SK-N-SH treated with all-trans-retinoic acid at 6 μM for 48 hours (cell line): ENCODE results near the gene KIAA1755.

Experiments used
- ATAC-seq: fragments of 200-7000 bp; cut with Tn5 transposase; 3 replicates; pipeline ENCODE4 v1.9.1; 2020; ENCODE audit warnings: mild to moderate bottlenecking, moderate library complexity
- ARNTL ChIP-seq: fragments of 450-650 bp; formaldehyde crosslinking; IDR thresholded peaks from 2 replicates; pipeline ENCODE4 v1.5.0; 2020; ENCODE audit warnings: low read depth, mild to moderate bottlenecking, moderate library complexity, borderline replicate concordance
- CSDC2 ChIP-seq: fragments of 250-450 bp; sonication (Bioruptor Pico); IDR thresholded peaks from 2 replicates; pipeline ENCODE4 v1.5.0; 2020; ENCODE audit warnings: mild to moderate bottlenecking, moderate library complexity
- ESRRG ChIP-seq: fragments of 250-450 bp; sonication (Bioruptor Pico); IDR thresholded peaks from 2 replicates; pipeline ENCODE4 v1.6.1; 2021; ENCODE audit warnings: mild to moderate bottlenecking
- GLIS3 ChIP-seq: fragments of 250-450 bp; sonication (Bioruptor Pico); IDR thresholded peaks from 2 replicates; pipeline ENCODE4 v1.5.0; 2020; ENCODE audit warnings: mild to moderate bottlenecking, moderate library complexity
- ISL1 ChIP-seq: fragments of 250-450 bp; sonication (Bioruptor Pico); IDR thresholded peaks from 2 replicates; pipeline ENCODE4 v2.1.2; 2022; ENCODE audit warnings: mild to moderate bottlenecking, moderate library complexity
- OSR1 ChIP-seq: fragments of 250-450 bp; sonication (Bioruptor Pico); IDR thresholded peaks from 2 replicates; pipeline ENCODE4 v1.8.0; 2022; ENCODE audit warnings: moderate library complexity, mild to moderate bottlenecking, inconsistent platforms
- PPARA ChIP-seq: fragments of 250-450 bp; sonication (Bioruptor Pico); IDR thresholded peaks from 2 replicates; pipeline ENCODE4 v1.5.0; 2020; ENCODE audit warnings: mild to moderate bottlenecking, borderline replicate concordance
- RARB ChIP-seq: fragments of 250-450 bp; sonication (Bioruptor Pico); IDR thresholded peaks from 2 replicates; pipeline ENCODE4 v1.8.0; 2021; ENCODE audit warnings: mild to moderate bottlenecking, moderate library complexity
- SNAI2 ChIP-seq: fragments of 250-450 bp; sonication (Bioruptor Pico); IDR thresholded peaks from 2 replicates; pipeline ENCODE4 v1.5.0; 2020; ENCODE audit warnings: mild to moderate bottlenecking, moderate library complexity
- TCF4 ChIP-seq: fragments of 250-450 bp; sonication (Bioruptor Pico); IDR thresholded peaks from 2 replicates; pipeline ENCODE4 v1.8.0; 2021; ENCODE audit warnings: mild to moderate bottlenecking, moderate library complexity, borderline replicate concordance
- TOX ChIP-seq: fragments of 250-450 bp; sonication (Bioruptor Pico); IDR thresholded peaks from 2 replicates; pipeline ENCODE4 v1.8.0; 2021; ENCODE audit warnings: mild to moderate bottlenecking, moderate library complexity, borderline replicate concordance
- ZC3H10 ChIP-seq: fragments of 250-450 bp; sonication (Bioruptor Pico); IDR thresholded peaks from 2 replicates; pipeline ENCODE4 v1.5.1; 2021; ENCODE audit warnings: mild to moderate bottlenecking, moderate library complexity
- ZFP3 ChIP-seq: fragments of 250-450 bp; sonication (Bioruptor Pico); IDR thresholded peaks from 2 replicates; pipeline ENCODE4 v1.5.0; 2020; ENCODE audit warnings: mild to moderate bottlenecking, moderate library complexity
- ZFP30 ChIP-seq: fragments of 450-650 bp; formaldehyde crosslinking; IDR thresholded peaks from 2 replicates; pipeline ENCODE4 v1.5.0; 2022; ENCODE audit warnings: mild to moderate bottlenecking, moderate library complexity
- ZNF565 ChIP-seq: fragments of 450-650 bp; formaldehyde crosslinking; conservative IDR thresholded peaks from 2 replicates; pipeline ENCODE4 v1.5.0; 2020; ENCODE audit warnings: low read depth, mild to moderate bottlenecking, moderate library complexity
- TF ChIP-seq, protein P1 (sequence below): fragments of 250-450 bp; sonication (Bioruptor Pico); IDR thresholded peaks from 2 replicates; pipeline ENCODE4 v1.8.0; 2020; ENCODE audit warnings: mild to moderate bottlenecking, moderate library complexity, borderline replicate concordance
- TF ChIP-seq, protein P2 (sequence below): fragments of 250-450 bp; sonication (Bioruptor Pico); IDR thresholded peaks from 2 replicates; pipeline ENCODE4 v1.5.1; 2021; ENCODE audit warnings: mild to moderate bottlenecking, moderate library complexity
- TF ChIP-seq, protein P3 (sequence below): fragments of 250-450 bp; sonication (Bioruptor Pico); IDR thresholded peaks from 2 replicates; pipeline ENCODE4 v1.8.0; 2021; ENCODE audit warnings: low read depth, mild to moderate bottlenecking, moderate library complexity, borderline replicate concordance
- TF ChIP-seq, protein P4 (sequence below): fragments of 250-450 bp; sonication (Bioruptor Pico); IDR thresholded peaks from 2 replicates; pipeline ENCODE4 v1.5.1; 2020; ENCODE audit warnings: low read depth, mild to moderate bottlenecking, moderate library complexity
- TF ChIP-seq, protein P5 (sequence below): fragments of 250-450 bp; sonication (Bioruptor Pico); IDR thresholded peaks from 2 replicates; pipeline ENCODE4 v1.5.0; 2020; ENCODE audit warnings: mild to moderate bottlenecking, moderate library complexity

The KIAA1755 gene

DNA sequence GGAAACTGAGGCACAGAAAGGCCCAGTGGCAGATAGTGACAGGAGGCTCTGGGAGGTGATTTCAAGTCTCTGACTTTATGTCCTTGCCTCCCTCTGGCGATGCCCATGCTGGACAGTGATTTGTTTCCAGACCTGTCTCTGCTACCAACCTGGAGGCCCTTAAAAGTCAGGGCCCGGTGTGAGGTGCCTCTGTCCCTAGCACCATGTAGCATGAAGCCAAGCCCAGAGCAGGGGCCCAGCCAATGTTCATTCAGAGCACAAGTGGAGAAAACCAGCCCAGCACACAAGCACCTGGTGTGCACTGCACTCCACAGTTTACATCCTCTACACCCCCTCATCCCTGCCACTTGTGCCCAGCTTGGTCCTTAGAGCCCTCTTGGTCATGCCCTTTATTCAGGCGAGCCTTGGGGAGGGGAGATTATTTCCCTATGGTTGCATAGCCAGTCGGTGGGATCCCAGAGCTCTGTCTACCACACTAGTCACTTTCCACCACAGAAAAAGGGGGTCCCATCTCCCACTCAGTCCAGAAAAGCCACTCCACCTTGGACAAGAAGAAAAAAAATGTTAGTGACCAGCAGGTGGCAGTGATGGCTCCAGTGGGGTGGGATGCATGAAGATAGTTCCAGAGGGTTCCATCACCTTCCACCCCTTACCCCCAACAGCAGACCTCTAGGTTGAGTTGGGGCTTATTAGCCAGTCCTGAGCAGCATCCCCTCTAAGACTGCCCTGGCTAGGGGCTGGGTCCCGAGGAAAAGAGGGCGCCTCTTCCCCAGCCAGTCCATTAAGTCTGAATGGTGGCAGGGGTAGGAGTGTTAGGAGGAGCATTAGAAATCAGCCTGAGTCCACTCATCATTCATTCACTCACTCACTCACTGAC is 30.9 kb downstream of the KIAA1755 start:
- no peak for TF ChIP-seq ARNTL (CRISPR knock-in tag)
- TF ChIP-seq PPARA (CRISPR knock-in tag): no peak
- no peak for TF ChIP-seq OSR1 (CRISPR knock-in tag)
- TF ChIP-seq TOX: no peak
- TF ChIP-seq, protein P1, sequence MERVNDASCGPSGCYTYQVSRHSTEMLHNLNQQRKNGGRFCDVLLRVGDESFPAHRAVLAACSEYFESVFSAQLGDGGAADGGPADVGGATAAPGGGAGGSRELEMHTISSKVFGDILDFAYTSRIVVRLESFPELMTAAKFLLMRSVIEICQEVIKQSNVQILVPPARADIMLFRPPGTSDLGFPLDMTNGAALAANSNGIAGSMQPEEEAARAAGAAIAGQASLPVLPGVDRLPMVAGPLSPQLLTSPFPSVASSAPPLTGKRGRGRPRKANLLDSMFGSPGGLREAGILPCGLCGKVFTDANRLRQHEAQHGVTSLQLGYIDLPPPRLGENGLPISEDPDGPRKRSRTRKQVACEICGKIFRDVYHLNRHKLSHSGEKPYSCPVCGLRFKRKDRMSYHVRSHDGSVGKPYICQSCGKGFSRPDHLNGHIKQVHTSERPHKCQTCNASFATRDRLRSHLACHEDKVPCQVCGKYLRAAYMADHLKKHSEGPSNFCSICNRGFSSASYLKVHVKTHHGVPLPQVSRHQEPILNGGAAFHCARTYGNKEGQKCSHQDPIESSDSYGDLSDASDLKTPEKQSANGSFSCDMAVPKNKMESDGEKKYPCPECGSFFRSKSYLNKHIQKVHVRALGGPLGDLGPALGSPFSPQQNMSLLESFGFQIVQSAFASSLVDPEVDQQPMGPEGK (CRISPR knock-in tag): no peak
- no peak for TF ChIP-seq ZFP3
- no peak for TF ChIP-seq ZFP30 (CRISPR knock-in tag)
- TF ChIP-seq, protein P2, sequence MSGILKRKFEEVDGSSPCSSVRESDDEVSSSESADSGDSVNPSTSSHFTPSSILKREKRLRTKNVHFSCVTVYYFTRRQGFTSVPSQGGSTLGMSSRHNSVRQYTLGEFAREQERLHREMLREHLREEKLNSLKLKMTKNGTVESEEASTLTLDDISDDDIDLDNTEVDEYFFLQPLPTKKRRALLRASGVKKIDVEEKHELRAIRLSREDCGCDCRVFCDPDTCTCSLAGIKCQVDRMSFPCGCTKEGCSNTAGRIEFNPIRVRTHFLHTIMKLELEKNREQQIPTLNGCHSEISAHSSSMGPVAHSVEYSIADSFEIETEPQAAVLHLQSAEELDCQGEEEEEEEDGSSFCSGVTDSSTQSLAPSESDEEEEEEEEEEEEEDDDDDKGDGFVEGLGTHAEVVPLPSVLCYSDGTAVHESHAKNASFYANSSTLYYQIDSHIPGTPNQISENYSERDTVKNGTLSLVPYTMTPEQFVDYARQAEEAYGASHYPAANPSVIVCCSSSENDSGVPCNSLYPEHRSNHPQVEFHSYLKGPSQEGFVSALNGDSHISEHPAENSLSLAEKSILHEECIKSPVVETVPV: no peak
- no peak for TF ChIP-seq SNAI2 (CRISPR knock-in tag)
- TF ChIP-seq ZNF565 (CRISPR knock-in tag): no peak
- TF ChIP-seq, protein P3, sequence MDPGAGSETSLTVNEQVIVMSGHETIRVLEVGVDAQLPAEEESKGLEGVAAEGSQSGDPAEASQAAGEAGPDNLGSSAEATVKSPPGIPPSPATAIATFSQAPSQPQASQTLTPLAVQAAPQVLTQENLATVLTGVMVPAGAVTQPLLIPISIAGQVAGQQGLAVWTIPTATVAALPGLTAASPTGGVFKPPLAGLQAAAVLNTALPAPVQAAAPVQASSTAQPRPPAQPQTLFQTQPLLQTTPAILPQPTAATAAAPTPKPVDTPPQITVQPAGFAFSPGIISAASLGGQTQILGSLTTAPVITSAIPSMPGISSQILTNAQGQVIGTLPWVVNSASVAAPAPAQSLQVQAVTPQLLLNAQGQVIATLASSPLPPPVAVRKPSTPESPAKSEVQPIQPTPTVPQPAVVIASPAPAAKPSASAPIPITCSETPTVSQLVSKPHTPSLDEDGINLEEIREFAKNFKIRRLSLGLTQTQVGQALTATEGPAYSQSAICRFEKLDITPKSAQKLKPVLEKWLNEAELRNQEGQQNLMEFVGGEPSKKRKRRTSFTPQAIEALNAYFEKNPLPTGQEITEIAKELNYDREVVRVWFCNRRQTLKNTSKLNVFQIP (CRISPR knock-in tag): no peak
- TF ChIP-seq, protein P4, sequence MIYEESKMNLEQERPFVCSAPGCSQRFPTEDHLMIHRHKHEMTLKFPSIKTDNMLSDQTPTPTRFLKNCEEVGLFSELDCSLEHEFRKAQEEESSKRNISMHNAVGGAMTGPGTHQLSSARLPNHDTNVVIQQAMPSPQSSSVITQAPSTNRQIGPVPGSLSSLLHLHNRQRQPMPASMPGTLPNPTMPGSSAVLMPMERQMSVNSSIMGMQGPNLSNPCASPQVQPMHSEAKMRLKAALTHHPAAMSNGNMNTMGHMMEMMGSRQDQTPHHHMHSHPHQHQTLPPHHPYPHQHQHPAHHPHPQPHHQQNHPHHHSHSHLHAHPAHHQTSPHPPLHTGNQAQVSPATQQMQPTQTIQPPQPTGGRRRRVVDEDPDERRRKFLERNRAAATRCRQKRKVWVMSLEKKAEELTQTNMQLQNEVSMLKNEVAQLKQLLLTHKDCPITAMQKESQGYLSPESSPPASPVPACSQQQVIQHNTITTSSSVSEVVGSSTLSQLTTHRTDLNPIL (CRISPR knock-in tag): no peak
- no peak for TF ChIP-seq ESRRG (CRISPR knock-in tag)
- no peak for TF ChIP-seq TCF4 (CRISPR knock-in tag)
- TF ChIP-seq RARB (CRISPR knock-in tag): no peak
- no peak for TF ChIP-seq CSDC2 (CRISPR knock-in tag)
- TF ChIP-seq ZC3H10: no peak
- TF ChIP-seq, protein P5, sequence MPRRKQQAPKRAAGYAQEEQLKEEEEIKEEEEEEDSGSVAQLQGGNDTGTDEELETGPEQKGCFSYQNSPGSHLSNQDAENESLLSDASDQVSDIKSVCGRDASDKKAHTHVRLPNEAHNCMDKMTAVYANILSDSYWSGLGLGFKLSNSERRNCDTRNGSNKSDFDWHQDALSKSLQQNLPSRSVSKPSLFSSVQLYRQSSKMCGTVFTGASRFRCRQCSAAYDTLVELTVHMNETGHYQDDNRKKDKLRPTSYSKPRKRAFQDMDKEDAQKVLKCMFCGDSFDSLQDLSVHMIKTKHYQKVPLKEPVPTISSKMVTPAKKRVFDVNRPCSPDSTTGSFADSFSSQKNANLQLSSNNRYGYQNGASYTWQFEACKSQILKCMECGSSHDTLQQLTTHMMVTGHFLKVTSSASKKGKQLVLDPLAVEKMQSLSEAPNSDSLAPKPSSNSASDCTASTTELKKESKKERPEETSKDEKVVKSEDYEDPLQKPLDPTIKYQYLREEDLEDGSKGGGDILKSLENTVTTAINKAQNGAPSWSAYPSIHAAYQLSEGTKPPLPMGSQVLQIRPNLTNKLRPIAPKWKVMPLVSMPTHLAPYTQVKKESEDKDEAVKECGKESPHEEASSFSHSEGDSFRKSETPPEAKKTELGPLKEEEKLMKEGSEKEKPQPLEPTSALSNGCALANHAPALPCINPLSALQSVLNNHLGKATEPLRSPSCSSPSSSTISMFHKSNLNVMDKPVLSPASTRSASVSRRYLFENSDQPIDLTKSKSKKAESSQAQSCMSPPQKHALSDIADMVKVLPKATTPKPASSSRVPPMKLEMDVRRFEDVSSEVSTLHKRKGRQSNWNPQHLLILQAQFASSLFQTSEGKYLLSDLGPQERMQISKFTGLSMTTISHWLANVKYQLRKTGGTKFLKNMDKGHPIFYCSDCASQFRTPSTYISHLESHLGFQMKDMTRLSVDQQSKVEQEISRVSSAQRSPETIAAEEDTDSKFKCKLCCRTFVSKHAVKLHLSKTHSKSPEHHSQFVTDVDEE (CRISPR knock-in tag): no peak
- no peak for TF ChIP-seq GLIS3 (CRISPR knock-in tag)
- no peak for TF ChIP-seq ISL1 (CRISPR knock-in tag)
- ATAC-seq: peak; percentile 74

DNA sequence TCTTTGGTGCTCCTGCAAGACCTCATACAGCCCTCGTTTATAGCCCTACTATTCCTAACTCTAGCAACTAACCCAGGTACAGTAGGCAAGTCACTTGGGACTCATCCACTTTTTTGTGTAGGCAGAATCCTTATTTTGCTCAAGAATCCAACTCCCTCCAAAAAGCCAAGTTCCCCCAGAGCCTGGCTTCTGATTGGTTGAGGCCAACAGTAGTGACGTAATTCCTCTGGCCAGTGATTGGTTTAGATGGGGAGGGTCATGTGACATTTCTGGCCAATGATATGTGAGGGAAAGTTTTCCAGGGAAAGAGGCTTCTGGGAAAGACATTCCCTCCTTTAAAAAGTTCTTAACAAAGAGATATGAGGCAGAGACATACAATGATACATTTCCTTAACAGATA is 32.1 kb downstream of the KIAA1755 start:
- ATAC-seq: no peak
- TF ChIP-seq CSDC2 (CRISPR knock-in tag): no peak
